ENCODE measurements around the gene PTPN4. TPM values are rescaled to one million over a fixed set of nuclear protein-coding genes. Genes with fewer than 3 reads are reported as not detected.

PTPN4 gene, protein sequence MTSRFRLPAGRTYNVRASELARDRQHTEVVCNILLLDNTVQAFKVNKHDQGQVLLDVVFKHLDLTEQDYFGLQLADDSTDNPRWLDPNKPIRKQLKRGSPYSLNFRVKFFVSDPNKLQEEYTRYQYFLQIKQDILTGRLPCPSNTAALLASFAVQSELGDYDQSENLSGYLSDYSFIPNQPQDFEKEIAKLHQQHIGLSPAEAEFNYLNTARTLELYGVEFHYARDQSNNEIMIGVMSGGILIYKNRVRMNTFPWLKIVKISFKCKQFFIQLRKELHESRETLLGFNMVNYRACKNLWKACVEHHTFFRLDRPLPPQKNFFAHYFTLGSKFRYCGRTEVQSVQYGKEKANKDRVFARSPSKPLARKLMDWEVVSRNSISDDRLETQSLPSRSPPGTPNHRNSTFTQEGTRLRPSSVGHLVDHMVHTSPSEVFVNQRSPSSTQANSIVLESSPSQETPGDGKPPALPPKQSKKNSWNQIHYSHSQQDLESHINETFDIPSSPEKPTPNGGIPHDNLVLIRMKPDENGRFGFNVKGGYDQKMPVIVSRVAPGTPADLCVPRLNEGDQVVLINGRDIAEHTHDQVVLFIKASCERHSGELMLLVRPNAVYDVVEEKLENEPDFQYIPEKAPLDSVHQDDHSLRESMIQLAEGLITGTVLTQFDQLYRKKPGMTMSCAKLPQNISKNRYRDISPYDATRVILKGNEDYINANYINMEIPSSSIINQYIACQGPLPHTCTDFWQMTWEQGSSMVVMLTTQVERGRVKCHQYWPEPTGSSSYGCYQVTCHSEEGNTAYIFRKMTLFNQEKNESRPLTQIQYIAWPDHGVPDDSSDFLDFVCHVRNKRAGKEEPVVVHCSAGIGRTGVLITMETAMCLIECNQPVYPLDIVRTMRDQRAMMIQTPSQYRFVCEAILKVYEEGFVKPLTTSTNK
- 56.0 and 99.3 TPM in 2 replicates for total RNA-seq (2011; cell fraction: chromatin; rRNA removed; ENCODE audit: low replicate concordance)
- 26.2 and 43.8 TPM in 2 replicates for total RNA-seq (2011; cell fraction: nucleolus; rRNA removed)
- total RNA-seq (2011; cell fraction: nucleoplasm; rRNA removed): 28.8 and 32.3 TPM in 2 replicates
- total RNA-seq (2014; rRNA removed): 26.8 and 27.8 TPM in 2 replicates
- total RNA-seq (2014; rRNA removed; fragmentation: Illumina TruSeq; extraction: Trizol): 27.3 and 29.2 TPM in 2 replicates
- 24.1 and 30.6 TPM in 2 replicates for total RNA-seq (2015; rRNA removed; fragmentation: Illumina TruSeq; extraction: Trizol)
- total RNA-seq (2021): 30.0 and 30.8 TPM in 2 replicates
- 26.6 and 32.8 TPM in 2 replicates for polyA plus RNA-seq (2011; rRNA removed)
- polyA plus RNA-seq (2011; cell fraction: cytosol; rRNA removed): 6.4 and 9.3 TPM in 2 replicates
- polyA plus RNA-seq (2011; cell fraction: nucleus; rRNA removed): 31.6 and 32.6 TPM in 2 replicates
- polyA plus RNA-seq (2012): 8.3 and 15.8 TPM in 2 replicates
- 17.8 and 20.6 TPM in 2 replicates for polyA plus RNA-seq (2014; fragmentation: Illumina TruSeq; extraction: Trizol)
- 1 to 10 TPM; 5.0 to 7.1 TPM for polyA plus RNA-seq (2014; fragmentation: Nextera tagmentation; extraction: Ambion mirVana)
- polyA plus RNA-seq (2014; rRNA removed): 12.4 and 20.3 TPM in 2 replicates
- 61.8 and 68.8 TPM in 2 replicates for polyA minus RNA-seq (2011; rRNA and poly(A)+ RNA removed)
- 14.2 and 19.1 TPM in 2 replicates for polyA minus RNA-seq (2011; cell fraction: cytosol; rRNA and poly(A)+ RNA removed)
- 50.9 and 73.2 TPM in 2 replicates for polyA minus RNA-seq (2011; cell fraction: nucleus; rRNA and poly(A)+ RNA removed)
- Bru-seq, nascent RNA: percentile 72 among the genes with signal in this experiment
- BruChase-seq, experiment 1, labeled RNA remaining after a 2-hour chase: percentile 78 among the genes with signal in this experiment
- percentile 73 among the genes with signal in this experiment for BruChase-seq, experiment 2, labeled RNA remaining after a 6-hour chase
- long read RNA-seq, experiment 1, full-length matches to known transcripts: 14 of 38 reads
- long read RNA-seq, experiment 1, partial matches to known transcripts: 8 of 38 reads
- long read RNA-seq, experiment 1, other reads (novel, unspliced or antisense): 16 of 38 reads
- long read RNA-seq, experiment 2, partial matches to known transcripts: 4 of 9 reads
- long read RNA-seq, experiment 2, other reads (novel, unspliced or antisense): 5 of 9 reads
- long read RNA-seq, experiment 3, partial matches to known transcripts: 0 of 1 reads
- long read RNA-seq, experiment 3, other reads (novel, unspliced or antisense): 1 of 1 reads

DNA sequence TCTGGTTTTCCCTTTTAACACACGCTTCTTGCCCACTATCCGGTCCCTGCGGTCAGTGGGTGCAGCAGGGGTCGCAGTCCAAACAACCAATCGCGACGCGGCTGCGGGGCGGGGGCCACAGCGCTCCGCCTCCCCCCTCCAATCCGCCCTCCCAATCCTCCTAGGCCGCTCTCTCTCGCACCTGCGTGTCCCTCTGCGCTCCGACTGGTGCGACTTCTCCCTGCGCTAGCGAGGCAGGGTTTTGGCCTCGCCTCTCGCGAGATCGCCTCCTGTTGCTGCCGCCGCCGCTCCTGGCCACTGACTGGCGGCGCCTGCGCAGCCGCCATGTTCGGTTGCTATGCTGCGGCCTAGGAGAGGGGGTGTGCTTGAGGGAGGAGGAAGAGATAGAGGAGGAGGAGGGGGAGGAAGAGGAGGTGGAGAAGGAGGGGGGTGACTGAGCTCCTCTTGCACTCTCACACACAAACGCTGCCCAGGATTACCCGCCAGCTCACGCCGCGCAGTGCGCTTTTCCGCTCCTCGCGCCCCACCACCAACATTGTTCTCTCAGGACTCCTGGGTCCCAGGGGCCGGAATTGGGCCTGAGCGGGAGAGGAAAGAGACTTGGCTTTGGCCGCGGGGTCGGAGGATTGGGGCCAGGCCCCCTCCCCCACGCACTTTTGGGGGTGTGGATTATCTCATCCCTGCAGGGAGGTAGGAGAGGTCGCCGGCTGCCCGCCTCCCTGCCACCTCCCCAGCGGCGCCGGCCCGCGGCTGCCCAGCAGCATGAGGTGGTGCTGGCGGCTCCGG, at the start of gene PTPN4:
PTPN4 (plus strand) TSS at position 472 of the 786 bp plus-strand sequence. CDS start 49,932 bp downstream, outside the sequence.
- Histone ChIP-seq H3K9ac (ENCODE audit: insufficient read depth in 1 of 2, low read depth in 2 of 2, low read length in 2 of 2) (peak within 1 kb of the TSS; percentile 81 to 96), H2AFZ (ENCODE audit: low read depth, low read length) (peak within 1 kb of the TSS; percentile 97), H3K4me3 (peak within 1 kb of the TSS; percentile 75), H3K27me3 (ENCODE audit: control insufficient read depth in 2 of 2, insufficient read depth in 2 of 2, low read length in 2 of 2) (no peaks in the 10 kb centered on the region), H3K27ac (ENCODE audit: extremely low read depth, low read depth, low read length) (peak within 1 kb of the TSS; percentile 96), H3K79me2 (ENCODE audit: control insufficient read depth, insufficient read depth, low read length) (peaks cover 45% of the 10 kb centered on the region), H3K9me1 (ENCODE audit: control insufficient read depth, insufficient read depth, low read length) (no peaks in the 10 kb centered on the region), H3K36me3 (ENCODE audit: control insufficient read depth, insufficient read depth, low read length) (no peaks in the 10 kb centered on the region), H3K4me1 (replicated peaks in 1 of 2; ENCODE audit: control insufficient read depth in 2 of 2, insufficient read depth in 2 of 2, low read length in 2 of 2) (peaks cover 9 to 19% of the 10 kb centered on the region in 2 experiments), H3K9me3 (replicated peaks; ENCODE audit: control insufficient read depth, insufficient read depth, low read depth, low read length) (no peaks in the 10 kb centered on the region), H4K20me1 (replicated peaks; ENCODE audit: control insufficient read depth, insufficient read depth, low read length) (no peaks in the 10 kb centered on the region), H3K4me2 (ENCODE audit: insufficient read depth, low read length) (peak within 1 kb of the TSS; percentile 86)
- intact Hi-C loops (cut with micrococcal nuclease) (no loop called here), in situ Hi-C loops (cut with MboI) (no loop called here)
- POLR2A ChIA-PET: interaction anchor here (0.6 to 1.3 kb wide), 10 partner anchors 10 to 288 kb away, joined by 3 to 12 read pairs (median 4); no protein-coding TSS in a partner anchor
- FAIRE-seq: peak; percentile 82
- 2% methylated on average over 34 of the region's 59 CpGs for WGBS (ENCODE audit: insufficient coverage, low coverage, missing lambda C conversion rate)
- CTCF ChIA-PET (ENCODE audit: low intra/inter-chr PET ratio): no interaction called here
- BruUV-seq (replicated peaks): no TSS peak
- DNase-seq (ENCODE audit: extremely low read depth in 1 of 4, low spot score in 3 of 4): peak; percentile 93 to 99 (median 96)
- peak; percentile 92 for ATAC-seq
- TF ChIP-seq YBX1 (IDR thresholded peaks at IDR 0.05): no peak
- no peak for TF ChIP-seq RBM34 (IDR thresholded peaks at IDR 0.05; ENCODE audit: borderline replicate concordance, insufficient read depth, low read length)
- TF ChIP-seq ZNF695 (CRISPR knock-in tag; IDR thresholded peaks at IDR 0.05): no peak
- peak; percentile 100 for TF ChIP-seq CHD2 (IDR thresholded peaks at IDR 0.05; ENCODE audit: low read depth, low read length)
- no peak for TF ChIP-seq GATA2 (CRISPR knock-in tag; IDR thresholded peaks at IDR 0.05)
- peak; percentile 80 for TF ChIP-seq FOXP1 (CRISPR knock-in tag; IDR thresholded peaks at IDR 0.05)
- no peak for TF ChIP-seq ZNF354B (CRISPR knock-in tag; IDR thresholded peaks at IDR 0.05)
- TF ChIP-seq COPS2 (conservative IDR thresholded peaks at IDR 0.05): no peak
- TF ChIP-seq POLR2AphosphoS5 (IDR thresholded peaks at IDR 0.05; ENCODE audit: control insufficient read depth, insufficient read depth, low read depth, low read length): peak; percentile 79; the same call in 1 of the 2 replicates
- no peak for TF ChIP-seq ZBTB8A (IDR thresholded peaks at IDR 0.05; ENCODE audit: partially characterized antibody)
- TF ChIP-seq ZNF165 (CRISPR knock-in tag; IDR thresholded peaks at IDR 0.05; ENCODE audit: borderline replicate concordance): 0 out of 2 replicates have a peak, but pooled peaks have one; percentile 33
- no peak for TF ChIP-seq ETV6 (IDR thresholded peaks at IDR 0.05; ENCODE audit: borderline replicate concordance in 1 of 2, low read depth in 2 of 2, low read length in 1 of 2)
- TF ChIP-seq ETV6 (CRISPR knock-in tag; IDR thresholded peaks at IDR 0.05; ENCODE audit: borderline replicate concordance): no peak
- no peak for TF ChIP-seq HDGF (IDR thresholded peaks at IDR 0.05)

Measured in K562 (cell line).